SK-N-SH treated with all-trans-retinoic acid at 6 μM for 48 hours (cell line): ENCODE measurements around the gene SEMA3D.

Experiments
- ARNTL ChIP-seq: fragments of 450-650 bp; formaldehyde crosslinking; IDR thresholded peaks from 2 replicates; pipeline ENCODE4 v1.5.0; 2020; ENCODE audit warnings: low read depth, mild to moderate bottlenecking, moderate library complexity, borderline replicate concordance
- BACH2 ChIP-seq: fragments of 250-450 bp; sonication (Bioruptor Pico); IDR thresholded peaks from 2 replicates; pipeline ENCODE4 v1.9.0; 2021; ENCODE audit warnings: mild to moderate bottlenecking, borderline replicate concordance
- CREB5 ChIP-seq: fragments of 250-450 bp; sonication (Bioruptor Pico); IDR thresholded peaks from 2 replicates; pipeline ENCODE4 v1.5.1; 2020; ENCODE audit warnings: low read depth, mild to moderate bottlenecking, moderate library complexity
- ESRRG ChIP-seq: fragments of 250-450 bp; sonication (Bioruptor Pico); IDR thresholded peaks from 2 replicates; pipeline ENCODE4 v1.6.1; 2021; ENCODE audit warnings: mild to moderate bottlenecking
- GLIS3 ChIP-seq: fragments of 250-450 bp; sonication (Bioruptor Pico); IDR thresholded peaks from 2 replicates; pipeline ENCODE4 v1.5.0; 2020; ENCODE audit warnings: mild to moderate bottlenecking, moderate library complexity
- ISL1 ChIP-seq: fragments of 250-450 bp; sonication (Bioruptor Pico); IDR thresholded peaks from 2 replicates; pipeline ENCODE4 v2.1.2; 2022; ENCODE audit warnings: mild to moderate bottlenecking, moderate library complexity
- POU6F1 ChIP-seq: fragments of 250-450 bp; sonication (Bioruptor Pico); IDR thresholded peaks from 2 replicates; pipeline ENCODE4 v1.8.0; 2021; ENCODE audit warnings: low read depth, mild to moderate bottlenecking, moderate library complexity, borderline replicate concordance
- RARB ChIP-seq: fragments of 250-450 bp; sonication (Bioruptor Pico); IDR thresholded peaks from 2 replicates; pipeline ENCODE4 v1.8.0; 2021; ENCODE audit warnings: mild to moderate bottlenecking, moderate library complexity
- TCF4 ChIP-seq: fragments of 250-450 bp; sonication (Bioruptor Pico); IDR thresholded peaks from 2 replicates; pipeline ENCODE4 v1.8.0; 2021; ENCODE audit warnings: mild to moderate bottlenecking, moderate library complexity, borderline replicate concordance
- TOX ChIP-seq: fragments of 250-450 bp; sonication (Bioruptor Pico); IDR thresholded peaks from 2 replicates; pipeline ENCODE4 v1.8.0; 2021; ENCODE audit warnings: mild to moderate bottlenecking, moderate library complexity, borderline replicate concordance
- ZFP3 ChIP-seq: fragments of 250-450 bp; sonication (Bioruptor Pico); IDR thresholded peaks from 2 replicates; pipeline ENCODE4 v1.5.0; 2020; ENCODE audit warnings: mild to moderate bottlenecking, moderate library complexity
- ZFP30 ChIP-seq: fragments of 450-650 bp; formaldehyde crosslinking; IDR thresholded peaks from 2 replicates; pipeline ENCODE4 v1.5.0; 2022; ENCODE audit warnings: mild to moderate bottlenecking, moderate library complexity
- ZNF70 ChIP-seq: fragments of 450-650 bp; formaldehyde crosslinking; IDR thresholded peaks from 2 replicates; pipeline ENCODE4 v1.5.0; 2020; ENCODE audit warnings: mild to moderate bottlenecking, moderate library complexity
- TF ChIP-seq, protein P1 (sequence below): fragments of 250-450 bp; sonication (Bioruptor Pico); IDR thresholded peaks from 2 replicates; pipeline ENCODE4 v1.8.0; 2020; ENCODE audit warnings: mild to moderate bottlenecking, moderate library complexity, borderline replicate concordance

GRCh38 chr7:85159003-85159402 lies 27.9 kb downstream of the SEMA3D start:
- TF ChIP-seq GLIS3 (CRISPR knock-in tag), result no peak
- no peak for TF ChIP-seq ISL1 (CRISPR knock-in tag)
- TF ChIP-seq ESRRG (CRISPR knock-in tag), result no peak
- TF ChIP-seq, protein P1, sequence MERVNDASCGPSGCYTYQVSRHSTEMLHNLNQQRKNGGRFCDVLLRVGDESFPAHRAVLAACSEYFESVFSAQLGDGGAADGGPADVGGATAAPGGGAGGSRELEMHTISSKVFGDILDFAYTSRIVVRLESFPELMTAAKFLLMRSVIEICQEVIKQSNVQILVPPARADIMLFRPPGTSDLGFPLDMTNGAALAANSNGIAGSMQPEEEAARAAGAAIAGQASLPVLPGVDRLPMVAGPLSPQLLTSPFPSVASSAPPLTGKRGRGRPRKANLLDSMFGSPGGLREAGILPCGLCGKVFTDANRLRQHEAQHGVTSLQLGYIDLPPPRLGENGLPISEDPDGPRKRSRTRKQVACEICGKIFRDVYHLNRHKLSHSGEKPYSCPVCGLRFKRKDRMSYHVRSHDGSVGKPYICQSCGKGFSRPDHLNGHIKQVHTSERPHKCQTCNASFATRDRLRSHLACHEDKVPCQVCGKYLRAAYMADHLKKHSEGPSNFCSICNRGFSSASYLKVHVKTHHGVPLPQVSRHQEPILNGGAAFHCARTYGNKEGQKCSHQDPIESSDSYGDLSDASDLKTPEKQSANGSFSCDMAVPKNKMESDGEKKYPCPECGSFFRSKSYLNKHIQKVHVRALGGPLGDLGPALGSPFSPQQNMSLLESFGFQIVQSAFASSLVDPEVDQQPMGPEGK (CRISPR knock-in tag), result no peak
- no peak for TF ChIP-seq ZFP30 (CRISPR knock-in tag)
- no peak for TF ChIP-seq RARB (CRISPR knock-in tag)
- no peak for TF ChIP-seq BACH2
- no peak for TF ChIP-seq ZNF70
- TF ChIP-seq TCF4, result no peak
- TF ChIP-seq ZFP3 (CRISPR knock-in tag), result no peak
- TF ChIP-seq CREB5 (CRISPR knock-in tag), result no peak
- no peak for TF ChIP-seq TOX (CRISPR knock-in tag)
- no peak for TF ChIP-seq ARNTL (CRISPR knock-in tag)
- no peak for TF ChIP-seq POU6F1 (CRISPR knock-in tag)
